ENCODE measurements around the gene ODR4. TPM values are rescaled to one million over a fixed set of nuclear protein-coding genes. Genes with fewer than 3 reads are reported as not detected.
A peak's percentile ranks its signal among the peaks of the same experiment; 100 is the strongest.

Gene ODR4
- total RNA-seq = 25.5 and 29.6 TPM in 2 replicates
- long read RNA-seq, transcript ODR4-201 (14 exons, 3,792 nt) = major isoform, 112 of 168 reads
- long read RNA-seq, partial matches to known transcripts = 15 of 168 reads
- long read RNA-seq, other reads (novel, unspliced or antisense) = 40 of 168 reads

DNA sequence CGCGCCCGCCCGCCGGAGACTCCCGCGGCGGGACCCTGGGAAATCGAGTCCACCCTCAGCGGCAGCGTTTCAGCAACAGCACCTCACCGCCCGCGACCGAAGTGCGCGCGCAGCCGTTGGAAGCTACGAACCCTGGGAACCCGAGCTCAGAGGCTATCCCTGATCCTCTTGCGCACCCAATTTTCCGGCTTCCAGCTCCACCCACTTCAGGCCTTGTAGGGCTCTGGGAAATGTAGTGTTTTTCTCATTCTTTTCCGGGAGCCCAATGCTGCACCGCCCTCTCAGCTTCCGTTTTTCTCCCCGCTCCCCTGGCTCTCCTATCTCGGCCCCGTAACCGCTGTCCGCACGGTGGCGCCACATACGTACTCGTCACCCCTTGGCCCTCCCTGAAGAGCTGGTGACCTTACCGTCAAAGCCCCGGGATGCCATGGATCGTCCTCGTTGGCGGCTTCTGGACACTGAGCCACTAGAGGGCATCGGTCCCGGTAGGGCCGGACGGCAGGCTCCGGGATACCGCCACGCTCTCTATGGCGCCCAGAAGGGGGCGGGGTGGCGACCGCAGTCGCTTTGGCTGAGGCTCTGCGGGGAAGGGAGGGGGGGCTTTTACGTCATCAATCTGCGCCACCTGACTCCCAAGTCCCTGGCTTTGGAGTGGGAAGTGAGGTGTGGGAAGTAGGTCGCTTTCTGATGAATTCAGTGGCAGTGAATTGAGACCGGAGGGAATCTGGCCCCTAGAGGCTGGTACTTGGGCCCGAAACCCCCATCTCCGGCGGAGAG lies at the start of gene ODR4, which contains the start of gene TPR:
Gene ODR4 (plus strand): TSS at position 687 of the 777 bp plus-strand sequence. CDS start 3,948 bp downstream, outside the sequence.
Gene TPR (minus strand): TSS at position 102 of the 777 bp plus-strand sequence. CDS start 225 bp downstream, outside the sequence.
- peaks cover 7% of the 10 kb centered on the region for H3K4me1 Mint-ChIP-seq (ENCODE audit: low read depth)
- peak within 1 kb of the TSS; percentile 99 for H3K4me3 Mint-ChIP-seq (ENCODE audit: low read depth)
- H3K36me3 Mint-ChIP-seq (ENCODE audit: insufficient read depth) = peaks cover 19% of the 10 kb centered on the region
- H3K27me3 Mint-ChIP-seq = no peaks in the 10 kb centered on the region
- DNase-seq (ENCODE audit: low spot score, unreplicated experiment) = peak; percentile 94
- peak within 1 kb of the TSS; percentile 100 for H3K27ac Mint-ChIP-seq
- TF ChIP-seq CTCF (IDR thresholded peaks at IDR 0.05; ENCODE audit: unreplicated experiment) = peak; percentile 85
- H3K9me3 Mint-ChIP-seq (ENCODE audit: low read depth) = no peaks in the 10 kb centered on the region

DNA sequence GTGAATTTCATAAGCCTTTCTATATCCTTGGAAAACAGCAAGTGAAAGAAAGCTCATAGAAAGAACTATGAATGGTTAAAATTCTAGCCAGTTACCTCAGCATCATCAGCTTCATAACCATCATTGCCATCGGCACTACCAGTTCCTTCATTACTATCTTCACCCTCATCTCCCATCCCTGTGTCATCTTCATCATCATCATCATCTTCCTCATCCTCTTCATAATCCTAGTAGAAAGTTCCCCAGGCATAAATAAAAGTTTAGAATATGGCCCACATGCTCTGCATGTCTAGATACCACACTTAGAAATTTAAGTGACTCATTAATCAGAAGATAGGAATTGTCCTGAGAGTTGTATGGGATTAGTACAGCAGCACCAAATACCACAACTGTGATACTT lies 49.6 kb upstream of the ODR4 start:
- Mint-ChIP-seq H3K4me1 (ENCODE audit: low read depth) (no peaks in the 10 kb centered on the region), H3K4me3 (ENCODE audit: low read depth) (no peak overlapping the region), H3K36me3 (ENCODE audit: insufficient read depth) (peaks cover 32% of the 10 kb centered on the region), H3K9me3 (ENCODE audit: low read depth) (no peaks in the 10 kb centered on the region), H3K27ac (no peak overlapping the region), H3K27me3 (no peaks in the 10 kb centered on the region)
- DNase-seq (ENCODE audit: low spot score, unreplicated experiment) = no peak
- no peak for TF ChIP-seq CTCF (IDR thresholded peaks at IDR 0.05; ENCODE audit: unreplicated experiment)

DNA sequence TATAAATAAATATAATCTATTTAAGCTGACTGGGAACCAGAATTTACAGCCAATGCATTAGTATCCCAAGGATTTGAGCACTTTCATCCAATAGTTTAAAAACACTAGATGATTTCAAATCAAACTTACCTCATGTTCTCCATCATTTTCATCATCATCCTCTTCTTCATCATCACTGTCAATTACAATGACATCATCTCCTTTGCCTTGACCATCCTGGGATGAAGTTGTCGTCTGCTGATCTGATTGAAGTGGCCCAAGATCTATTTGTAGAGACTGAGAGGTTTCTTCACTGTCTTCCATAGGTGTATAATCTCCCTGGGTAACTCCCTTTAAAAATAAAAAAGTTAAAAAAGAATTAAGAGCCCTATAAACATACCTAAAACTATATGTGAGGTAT lies 48.3 kb upstream of the ODR4 start:
- no peaks in the 10 kb centered on the region for H3K9me3 Mint-ChIP-seq (ENCODE audit: low read depth)
- H3K36me3 Mint-ChIP-seq (ENCODE audit: insufficient read depth) = peaks cover 23% of the 10 kb centered on the region
- DNase-seq (ENCODE audit: low spot score, unreplicated experiment) = no peak
- H3K4me1 Mint-ChIP-seq (ENCODE audit: low read depth) = no peaks in the 10 kb centered on the region
- TF ChIP-seq CTCF (IDR thresholded peaks at IDR 0.05; ENCODE audit: unreplicated experiment) = no peak
- no peaks in the 10 kb centered on the region for H3K27me3 Mint-ChIP-seq
- H3K4me3 Mint-ChIP-seq (ENCODE audit: low read depth) = no peak overlapping the region
- H3K27ac Mint-ChIP-seq = no peak overlapping the region

DNA sequence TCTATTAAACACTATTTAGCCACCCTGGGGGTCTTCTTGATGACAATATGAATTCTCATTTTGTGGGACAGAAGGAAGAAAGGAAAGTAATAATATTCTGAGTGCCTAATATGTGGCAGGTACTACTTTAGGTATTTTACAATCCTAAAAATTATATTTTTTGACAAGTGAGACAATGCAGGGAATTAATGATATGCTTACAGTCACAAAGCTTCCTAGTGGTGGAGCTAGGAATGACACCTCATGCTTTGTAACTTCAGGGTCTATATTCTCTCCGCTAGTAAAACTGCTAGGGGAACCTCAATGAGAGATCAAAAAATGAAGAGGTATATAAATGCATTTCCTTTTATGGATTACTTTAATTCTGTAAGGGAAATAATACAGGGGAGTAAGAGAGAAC lies 44.9 kb upstream of the ODR4 start:
- H3K36me3 Mint-ChIP-seq (ENCODE audit: insufficient read depth) = peaks cover 36% of the 10 kb centered on the region
- H3K27me3 Mint-ChIP-seq = no peaks in the 10 kb centered on the region
- H3K4me1 Mint-ChIP-seq (ENCODE audit: low read depth) = peaks cover 1% of the 10 kb centered on the region
- no peak for DNase-seq (ENCODE audit: low spot score, unreplicated experiment)
- no peaks in the 10 kb centered on the region for H3K9me3 Mint-ChIP-seq (ENCODE audit: low read depth)
- peak; percentile 54 for TF ChIP-seq CTCF (IDR thresholded peaks at IDR 0.05; ENCODE audit: unreplicated experiment)
- no peak overlapping the region for H3K4me3 Mint-ChIP-seq (ENCODE audit: low read depth)
- no peak overlapping the region for H3K27ac Mint-ChIP-seq

- Mint-ChIP-seq H3K4me1 (ENCODE audit: low read depth) (peaks cover under 1% of the 10 kb centered on the region), H3K27me3 (no peaks in the 10 kb centered on the region), H3K36me3 (ENCODE audit: insufficient read depth) (peaks cover 39% of the 10 kb centered on the region), H3K27ac (no peak overlapping the region), H3K9me3 (ENCODE audit: low read depth) (no peaks in the 10 kb centered on the region), H3K4me3 (ENCODE audit: low read depth) (no peak overlapping the region)
- no peak for TF ChIP-seq CTCF (IDR thresholded peaks at IDR 0.05; ENCODE audit: unreplicated experiment)
- DNase-seq (ENCODE audit: low spot score, unreplicated experiment) = no peak
These were observed 38.1 kb upstream of the ODR4 start for GRCh38 chr1:186337554-186337953.

Measured in progenitor cell of endocrine pancreas (in vitro differentiated cells).